OCI-LY1 (cell line): ENCODE measurements around the gene KRTAP1-1.

ENCODE experiments used
- H2AFZ ChIP-seq: fragments of 200-600 bp; sonication (generic), shearing (Covaris generic); 2 replicates; pipeline ENCODE4 v1.6.0; 2014; ENCODE audit warnings: antibody characterized with exemption, mild to moderate bottlenecking, low read length
- H3F3A ChIP-seq: fragments of 200-600 bp; sonication (generic), shearing (Covaris generic); 2 replicates; pipeline ENCODE4 v1.6.0; 2014; ENCODE audit warnings: mild to moderate bottlenecking, antibody characterized with exemption, low read length, moderate library complexity; ENCODE audit not compliant: insufficient read depth
- H3K27ac ChIP-seq: fragments of 200-600 bp; sonication (generic); 2 replicates; pipeline ENCODE4 v1.5.1; 2014; ENCODE audit warnings: low read length, mixed run types, mild to moderate bottlenecking, low read depth; ENCODE audit not compliant: poor library complexity, severe bottlenecking
- H3K27me3 ChIP-seq: fragments of 200-600 bp; sonication (generic); 2 replicates; pipeline ENCODE4 v1.6.0; 2014; ENCODE audit warnings: antibody characterized with exemption, mild to moderate bottlenecking, low read length, moderate library complexity; ENCODE audit not compliant: insufficient read depth
- H3K36me3 ChIP-seq: fragments of 200-600 bp; sonication (generic); 2 replicates; pipeline ENCODE4 v1.6.1; 2014; ENCODE audit warnings: mild to moderate bottlenecking, antibody characterized with exemption, low read length, moderate library complexity, mixed read lengths; ENCODE audit not compliant: insufficient read depth
- H3K4me1 ChIP-seq: fragments of 200-600 bp; sonication (generic); 2 replicates; pipeline ENCODE4 v1.5.1; 2014; ENCODE audit warnings: mild to moderate bottlenecking, low read length, moderate library complexity; ENCODE audit not compliant: insufficient read depth, severe bottlenecking
- H3K4me2 ChIP-seq: fragments of 200-600 bp; sonication (generic), shearing (Covaris generic); 2 replicates; pipeline ENCODE4 v1.6.1; 2014; ENCODE audit warnings: low read length
- H3K4me3 ChIP-seq: fragments of 200-600 bp; sonication (generic); 2 replicates; pipeline ENCODE4 v1.5.1; 2014; ENCODE audit warnings: low read length, low read depth, mild to moderate bottlenecking, mixed read lengths; ENCODE audit not compliant: poor library complexity, severe bottlenecking
- H3K79me2 ChIP-seq: fragments of 200-600 bp; shearing (Covaris generic); 2 replicates; pipeline ENCODE4 v1.6.1; 2016; ENCODE audit warnings: mixed run types, low read length, mixed read lengths; ENCODE audit not compliant: insufficient read depth
- H3K9ac ChIP-seq: fragments of 200-600 bp; sonication (generic), shearing (Covaris generic); 2 replicates; pipeline ENCODE4 v1.6.1; 2014; ENCODE audit warnings: mild to moderate bottlenecking, low read length, mixed read lengths
- H3K9me2 ChIP-seq: fragments of 200-600 bp; sonication (generic), shearing (Covaris generic); 2 replicates; pipeline ENCODE4 v1.6.1; 2014; ENCODE audit warnings: low read depth, mild to moderate bottlenecking, low read length, mixed read lengths
- H3K9me3 ChIP-seq: fragments of 200-600 bp; shearing (Covaris generic); 2 replicates; pipeline ENCODE4 v1.6.1; 2014; ENCODE audit warnings: low read length, mixed read lengths
- H4K20me1 ChIP-seq: fragments of 200-600 bp; sonication (generic), shearing (Covaris generic); 2 replicates; pipeline ENCODE4 v1.6.0; 2016; ENCODE audit warnings: mild to moderate bottlenecking, low read length; ENCODE audit not compliant: insufficient read depth
- TF ChIP-seq, protein P1 (sequence below): fragments of 200-600 bp; sonication (generic), shearing (Covaris generic); IDR thresholded peaks from 2 replicates; pipeline ENCODE4 v1.5.1; 2017; ENCODE audit warnings: mild to moderate bottlenecking, antibody characterized with exemption, low read length, moderate library complexity, mixed read lengths

Gene KRTAP1-1

DNA sequence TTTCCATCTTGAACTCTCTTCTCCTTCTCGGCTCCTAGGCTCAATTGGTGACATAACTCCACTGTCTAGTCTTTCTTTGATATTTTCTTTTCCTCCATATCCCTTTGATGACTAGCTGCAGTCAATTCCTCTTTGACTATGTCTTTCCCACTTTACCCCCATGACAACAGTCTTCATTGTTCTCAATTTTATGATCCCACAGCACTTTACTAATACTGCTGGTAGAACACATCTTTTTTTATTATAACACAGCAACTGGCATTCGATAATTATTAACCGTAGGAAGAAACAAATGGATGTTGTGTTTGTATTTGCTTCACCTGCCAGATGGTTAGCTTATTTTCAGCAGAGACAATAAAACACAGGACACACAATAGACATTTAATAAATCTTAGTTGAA lies 48.6 kb downstream of the KRTAP1-1 start:
- no peak overlapping the region for H3K27ac ChIP-seq
- H3K27me3 ChIP-seq: no peaks in the 10 kb centered on the region
- H3K4me1 ChIP-seq: no peaks in the 10 kb centered on the region
- no peaks in the 10 kb centered on the region for H3K9me3 ChIP-seq
- H2AFZ ChIP-seq: no peak overlapping the region
- no peaks in the 10 kb centered on the region for H4K20me1 ChIP-seq
- H3K4me2 ChIP-seq: no peak overlapping the region
- no peak overlapping the region for H3K4me3 ChIP-seq
- no peaks in the 10 kb centered on the region for H3F3A ChIP-seq
- H3K36me3 ChIP-seq: no peaks in the 10 kb centered on the region
- no peaks in the 10 kb centered on the region for H3K79me2 ChIP-seq
- no peaks in the 10 kb centered on the region for H3K9me2 ChIP-seq
- no peak overlapping the region for H3K9ac ChIP-seq
- TF ChIP-seq, protein P1, sequence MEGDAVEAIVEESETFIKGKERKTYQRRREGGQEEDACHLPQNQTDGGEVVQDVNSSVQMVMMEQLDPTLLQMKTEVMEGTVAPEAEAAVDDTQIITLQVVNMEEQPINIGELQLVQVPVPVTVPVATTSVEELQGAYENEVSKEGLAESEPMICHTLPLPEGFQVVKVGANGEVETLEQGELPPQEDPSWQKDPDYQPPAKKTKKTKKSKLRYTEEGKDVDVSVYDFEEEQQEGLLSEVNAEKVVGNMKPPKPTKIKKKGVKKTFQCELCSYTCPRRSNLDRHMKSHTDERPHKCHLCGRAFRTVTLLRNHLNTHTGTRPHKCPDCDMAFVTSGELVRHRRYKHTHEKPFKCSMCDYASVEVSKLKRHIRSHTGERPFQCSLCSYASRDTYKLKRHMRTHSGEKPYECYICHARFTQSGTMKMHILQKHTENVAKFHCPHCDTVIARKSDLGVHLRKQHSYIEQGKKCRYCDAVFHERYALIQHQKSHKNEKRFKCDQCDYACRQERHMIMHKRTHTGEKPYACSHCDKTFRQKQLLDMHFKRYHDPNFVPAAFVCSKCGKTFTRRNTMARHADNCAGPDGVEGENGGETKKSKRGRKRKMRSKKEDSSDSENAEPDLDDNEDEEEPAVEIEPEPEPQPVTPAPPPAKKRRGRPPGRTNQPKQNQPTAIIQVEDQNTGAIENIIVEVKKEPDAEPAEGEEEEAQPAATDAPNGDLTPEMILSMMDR: no peak
